Gastroesophageal sphincter (tissue), 4 donors: ENCODE results near the gene CDKAL1. TPM values are rescaled to one million over a fixed set of nuclear protein-coding genes. Genes with fewer than 3 reads are reported as not detected.

ENCODE experiments used
- ATAC-seq: fragments of 150-250 bp; one replicate; pipeline ENCODE4 v1.9.1; 2016; ENCODE audit warnings: mild to moderate bottlenecking, moderate library complexity
- H3K27ac ChIP-seq, 4 donors: fragments of 200-600 bp; sonication (generic) in 3 of 4; 1 replicate in 3 of 4; 2 replicates in 1 of 4; pipeline ENCODE4 v1.5.1; 2016 to 2019
- H3K27me3 ChIP-seq: fragments of 200-600 bp; sonication (generic); one replicate; pipeline ENCODE4 v1.5.1; 2019
- H3K36me3 ChIP-seq, 2 donors: fragments of 200-600 bp; sonication (generic); one replicate each; pipeline ENCODE4 v1.5.1; 2019; ENCODE audit warnings: control low read depth in 1 of 2
- H3K4me1 ChIP-seq, 3 donors: fragments of 200-600 bp; sonication (generic); 1 replicate in 2 of 3; 2 replicates in 1 of 3; pipeline ENCODE4 v1.5.1; 2016 to 2019; ENCODE audit warnings: control low read depth in 2 of 3
- H3K4me3 ChIP-seq, 2 donors: fragments of 200-600 bp; sonication (generic); one replicate each; pipeline ENCODE4 v1.5.1; 2019; ENCODE audit warnings: mild to moderate bottlenecking in 1 of 2, moderate library complexity in 1 of 2
- H3K9me3 ChIP-seq, 3 donors: fragments of 200-600 bp; sonication (generic); one replicate each; pipeline ENCODE4 v1.5.1; 2017 to 2019; ENCODE audit warnings: control low read depth in 2 of 3
- CTCF ChIP-seq, 4 experiments: fragments of 200-600 bp in 2 of 4; fragments of 450-650 bp in 2 of 4; sonication (generic) in 1 of 4; IDR thresholded peaks; one replicate each; pipeline ENCODE4 v1.5.1; 2017 to 2019; ENCODE audit warnings: antibody characterized with exemption in 4 of 4, mild to moderate bottlenecking in 2 of 4, moderate library complexity in 2 of 4
- EP300 ChIP-seq: sonication (generic); formaldehyde crosslinking; IDR thresholded peaks from one replicate; pipeline ENCODE4 v1.6.1; 2017; ENCODE audit warnings: antibody characterized with exemption, mild to moderate bottlenecking
- POLR2A ChIP-seq, 2 donors: fragments of 450-650 bp; IDR thresholded peaks; one replicate each; pipeline ENCODE4 v1.6.1; 2017; ENCODE audit warnings: antibody characterized with exemption in 2 of 2, mild to moderate bottlenecking in 2 of 2, moderate library complexity in 1 of 2
- POLR2AphosphoS5 ChIP-seq: sonication (generic); formaldehyde crosslinking; IDR thresholded peaks from one replicate; pipeline ENCODE4 v1.6.1; 2017; ENCODE audit warnings: antibody characterized with exemption
- WGBS, 2 donors: methylation state at CpG; one replicate each; pipeline ENCODE4 v1.1.5; 2018; ENCODE audit warnings: low coverage in 1 of 2; 5-methylcytosine and 5-hydroxymethylcytosine counted together
- total RNA-seq, 4 donors: library from RNA; depleted of rRNA; stranded (reverse); fragments of >200 nt; gene quantifications; one replicate each; pipeline ENCODE4 v1.1.0, GENCODE V29; 2016

The CDKAL1 gene
- total RNA-seq, 4 donors from 2014 or later, result 10.9 to 17.9 (median 15.0) TPM

DNA sequence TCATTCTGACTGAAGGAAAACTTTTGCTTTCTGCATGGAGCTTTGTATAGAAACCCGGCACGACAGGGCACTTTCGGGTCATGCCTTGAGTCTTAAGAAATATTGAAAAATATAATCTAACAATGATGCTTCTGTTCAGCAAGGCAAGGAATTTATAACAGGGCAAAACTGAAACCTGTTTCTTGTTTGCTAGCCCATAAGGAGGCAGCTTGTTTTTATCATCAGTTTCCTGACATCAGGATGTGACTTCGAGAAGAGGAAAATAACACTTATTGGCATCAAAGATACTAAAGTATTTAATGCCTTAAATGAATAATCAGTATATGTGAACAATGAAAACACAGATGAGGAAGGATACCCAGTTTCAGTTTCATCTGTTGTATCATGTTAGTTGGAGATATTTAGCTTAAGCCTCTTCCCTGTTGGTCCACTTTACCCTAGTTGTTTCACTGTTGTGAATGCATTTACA, 146.5 kb downstream of the CDKAL1 start:
- no peak overlapping the region for H3K27ac ChIP-seq
- no peaks in the 10 kb centered on the region for H3K36me3 ChIP-seq

DNA sequence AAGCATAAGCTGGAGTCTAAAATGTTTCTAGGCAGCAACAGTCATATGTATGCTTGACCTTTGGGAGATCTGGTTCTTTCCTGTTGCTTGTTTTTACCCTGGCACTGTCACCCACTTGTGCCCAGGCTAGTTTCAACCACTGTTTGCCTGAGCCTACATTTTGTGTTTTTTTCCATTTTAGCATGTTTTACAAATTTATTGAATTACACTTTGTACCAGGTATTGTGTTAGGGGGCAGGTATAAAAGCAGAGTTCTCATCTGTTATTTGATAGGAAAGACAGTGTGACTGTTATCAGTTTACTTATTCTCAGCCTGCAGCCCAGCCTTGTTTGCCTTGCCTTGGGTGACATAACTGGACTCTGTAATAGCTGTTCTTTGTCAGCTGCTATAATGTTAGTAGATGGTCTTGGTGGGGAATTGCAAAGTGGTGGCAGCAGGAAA, 147.0 kb downstream of the CDKAL1 start:
- Histone ChIP-seq H3K27ac (no peak overlapping the region), H3K4me1 (peaks cover 0 to 13% (median 0%) of the 10 kb centered on the region in 3 donors), H3K36me3 (no peaks in the 10 kb centered on the region), H3K27me3 (no peaks in the 10 kb centered on the region), H3K9me3 (no peaks in the 10 kb centered on the region), H3K4me3 (no peak overlapping the region)
- TF ChIP-seq POLR2AphosphoS5 (no peak), CTCF (IDR thresholded peaks at IDR 0.05) (no peak), POLR2A (IDR thresholded peaks at IDR 0.05) (no peak), EP300 (no peak)
- no peak for ATAC-seq

More for the DNA sequence above, 146.5 kb downstream of the CDKAL1 start:
- no peak for TF ChIP-seq POLR2A (IDR thresholded peaks at IDR 0.05)
- no peak for TF ChIP-seq CTCF (IDR thresholded peaks at IDR 0.05)
- TF ChIP-seq EP300, result no peak
- no peak for TF ChIP-seq POLR2AphosphoS5
- H3K9me3 ChIP-seq, result no peaks in the 10 kb centered on the region
- 37 to 55% methylated on average over 4 of the region's 4 CpGs for WGBS, 2 donors
- peaks cover 0 to 13% (median 0%) of the 10 kb centered on the region in 3 donors for H3K4me1 ChIP-seq
- no peak for ATAC-seq
- no peak overlapping the region for H3K4me3 ChIP-seq
- no peaks in the 10 kb centered on the region for H3K27me3 ChIP-seq

DNA sequence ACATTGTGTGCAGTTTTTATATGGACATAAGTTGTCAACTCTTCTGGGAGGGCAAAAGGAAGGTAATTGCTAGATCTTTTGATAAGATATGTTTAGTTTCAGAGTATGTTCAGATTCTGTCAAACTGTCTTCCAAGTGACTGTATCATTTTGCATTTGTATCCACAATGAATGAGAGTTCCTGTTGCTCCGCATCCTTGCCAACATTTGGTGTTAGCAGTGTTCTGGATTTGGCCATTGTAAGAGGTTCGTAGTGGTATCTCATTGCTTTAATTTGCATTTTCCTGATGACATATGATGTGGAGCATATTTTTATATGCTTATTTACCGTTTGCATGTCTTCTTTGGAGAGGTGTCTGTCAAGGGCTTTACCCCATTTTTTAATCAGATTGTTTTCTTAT, 150.2 kb downstream of the CDKAL1 start:
- peaks cover 0 to 13% (median 0%) of the 10 kb centered on the region in 3 donors for H3K4me1 ChIP-seq
- H3K36me3 ChIP-seq, result no peaks in the 10 kb centered on the region
- no peak for ATAC-seq
- TF ChIP-seq EP300, result no peak
- TF ChIP-seq POLR2A (IDR thresholded peaks at IDR 0.05), result no peak
- no peak for TF ChIP-seq CTCF (IDR thresholded peaks at IDR 0.05)
- TF ChIP-seq POLR2AphosphoS5, result no peak
- WGBS, 2 donors, result 93 to 95% methylated on average over 3 of the region's 3 CpGs
- no peak overlapping the region for H3K4me3 ChIP-seq
- no peak overlapping the region for H3K27ac ChIP-seq
- no peaks in the 10 kb centered on the region for H3K27me3 ChIP-seq
- H3K9me3 ChIP-seq, result no peaks in the 10 kb centered on the region

- H3K9me3 ChIP-seq, result no peaks in the 10 kb centered on the region
- no peak overlapping the region for H3K27ac ChIP-seq
- no peak for ATAC-seq
- no peaks in the 10 kb centered on the region for H3K27me3 ChIP-seq
- H3K4me1 ChIP-seq, result peaks cover 0 to 4% (median 0%) of the 10 kb centered on the region in 3 donors
- no peak overlapping the region for H3K4me3 ChIP-seq
- no peaks in the 10 kb centered on the region for H3K36me3 ChIP-seq
- TF ChIP-seq CTCF (IDR thresholded peaks at IDR 0.05) (no peak), POLR2AphosphoS5 (no peak), EP300 (no peak), POLR2A (IDR thresholded peaks at IDR 0.05) (no peak)
- whole genome bisulfite sequencing, 2 donors, result 96% methylated on average over 4 of the region's 6 CpGs; no CpG with 5 or more reads in 1 of the 2 donors
Observed at GRCh38 chr6:20686142-20686541, 151.9 kb downstream of the CDKAL1 start.

DNA sequence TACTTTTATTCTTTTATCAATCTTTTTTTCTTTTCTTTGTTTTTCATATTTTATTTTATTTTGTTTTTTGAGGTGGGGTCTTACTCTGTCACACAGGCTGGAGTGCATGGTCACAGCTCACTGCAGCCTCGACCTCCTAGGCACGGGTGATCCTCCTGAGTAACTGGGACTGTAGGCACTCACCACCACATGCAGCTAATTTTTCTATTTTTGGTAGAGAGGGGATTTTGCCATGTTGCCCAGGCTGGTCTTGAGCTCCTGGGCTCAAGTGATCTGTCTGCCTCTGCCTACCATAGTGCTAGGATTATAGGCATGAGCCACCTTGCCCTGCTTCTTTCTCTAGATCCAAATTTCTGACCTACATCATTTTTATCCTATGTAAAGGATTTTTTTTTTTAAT, 153.2 kb downstream of the CDKAL1 start:
- H3K27me3 ChIP-seq, result no peaks in the 10 kb centered on the region
- H3K4me3 ChIP-seq, result no peak overlapping the region
- no peaks in the 10 kb centered on the region for H3K9me3 ChIP-seq
- no peak for TF ChIP-seq POLR2AphosphoS5
- TF ChIP-seq EP300, result no peak
- no peak for TF ChIP-seq CTCF (IDR thresholded peaks at IDR 0.05)
- TF ChIP-seq POLR2A (IDR thresholded peaks at IDR 0.05), result no peak
- H3K27ac ChIP-seq, result no peak overlapping the region
- no peak for ATAC-seq
- no CpG with 5 or more reads among the region's 2 CpGs for WGBS, 2 donors
- H3K4me1 ChIP-seq, result peaks cover 0 to 7% (median 0%) of the 10 kb centered on the region in 3 donors
- no peaks in the 10 kb centered on the region for H3K36me3 ChIP-seq
